Measurements from ENCODE around the gene HNRNPUL1.

Gene HNRNPUL1

GRCh38 chr19:41304706-41305483 lies 40.7 kb downstream of the HNRNPUL1 start:
- POLR2A ChIA-PET, result interaction anchor here (1.2 to 1.3 kb wide), 2 partner anchors 39 to 41 kb away, joined by 4 to 6 read pairs; partner anchors contain the start of gene HNRNPUL1
- TF ChIP-seq ARNT (IDR thresholded peaks at IDR 0.05) (no peak), TARDBP (IDR thresholded peaks at IDR 0.05) (no peak), NFRKB (IDR thresholded peaks at IDR 0.05) (no peak), HDGF (IDR thresholded peaks at IDR 0.05; ENCODE audit: borderline replicate concordance) (no peak), FOXK2 (IDR thresholded peaks at IDR 0.05) (no peak), BHLHE40 (IDR thresholded peaks at IDR 0.05; ENCODE audit: borderline replicate concordance) (no peak), SUZ12 (IDR thresholded peaks at IDR 0.05) (no peak), ZNF384 (IDR thresholded peaks at IDR 0.05) (no peak), PKNOX1 (IDR thresholded peaks at IDR 0.05) (no peak), SP1 (IDR thresholded peaks at IDR 0.05) (no peak)
- no peak for DNase-seq (ENCODE audit: extremely low spot score)
- CTCF ChIA-PET, result interaction anchor here (0.6 to 1.0 kb wide), 2 partner anchors 42 to 530 kb away, joined by 3 read pairs; no protein-coding TSS in a partner anchor

GRCh38 chr19:41305927-41306793 lies 42.0 kb downstream of the HNRNPUL1 start:
- DNase-seq (ENCODE audit: extremely low spot score), result no peak
- CTCF ChIA-PET, result no interaction called here
- TF ChIP-seq FOXK2 (IDR thresholded peaks at IDR 0.05) (no peak), BHLHE40 (IDR thresholded peaks at IDR 0.05; ENCODE audit: borderline replicate concordance) (no peak), LEF1 (IDR thresholded peaks at IDR 0.05; ENCODE audit: borderline replicate concordance) (no peak)
- POLR2A ChIA-PET, result interaction anchor here (1.2 kb wide), 1 partner anchor 40 kb away, joined by 4 read pairs; no protein-coding TSS in a partner anchor

- ChIA-PET CTCF (no interaction called here), POLR2A (interaction anchor here (0.9 kb wide), 1 partner anchor 133 kb away, joined by 3 read pairs; the partner anchor contains the start of gene DMAC2)
- TF ChIP-seq SP1 (IDR thresholded peaks at IDR 0.05) (no peak), PKNOX1 (IDR thresholded peaks at IDR 0.05) (no peak)
These were observed 43.1 kb downstream of the HNRNPUL1 start for GRCh38 chr19:41307090-41307875.

GRCh38 chr19:41307954-41308449 lies 43.8 kb downstream of the HNRNPUL1 start:
- POLR2A ChIA-PET, result interaction anchor here (0.9 to 1.6 kb wide), 4 partner anchors 43 to 132 kb away, joined by 3 to 6 read pairs (median 4); partner anchors contain the start of genes DMAC2 and HNRNPUL1
- no peak for DNase-seq (ENCODE audit: extremely low spot score)
- CTCF ChIA-PET, result interaction anchor here (0.6 to 1.4 kb wide), 4 partner anchors 15 to 255 kb away, joined by 3 read pairs; no protein-coding TSS in a partner anchor
- no peak for TF ChIP-seq ZNF384 (IDR thresholded peaks at IDR 0.05)
- TF ChIP-seq HDGF (IDR thresholded peaks at IDR 0.05; ENCODE audit: borderline replicate concordance), result no peak
- no peak for TF ChIP-seq TARDBP (IDR thresholded peaks at IDR 0.05)
- no peak for TF ChIP-seq L3MBTL2 (conservative IDR thresholded peaks at IDR 0.05)
- no peak for TF ChIP-seq FOXA1 (IDR thresholded peaks at IDR 0.05)
- no peak for TF ChIP-seq SP1 (IDR thresholded peaks at IDR 0.05)
- TF ChIP-seq PKNOX1 (IDR thresholded peaks at IDR 0.05), result no peak
- no peak for TF ChIP-seq FOXK2 (IDR thresholded peaks at IDR 0.05)
- TF ChIP-seq FOXM1 (IDR thresholded peaks at IDR 0.05; ENCODE audit: borderline replicate concordance), result no peak

More at GRCh38 chr19:41307090-41307875, 43.1 kb downstream of the HNRNPUL1 start:
- DNase-seq (ENCODE audit: extremely low spot score), result no peak

- ChIA-PET CTCF (interaction anchor here (0.6 to 1.4 kb wide), 12 partner anchors 10 to 255 kb away, joined by 3 to 5 read pairs (median 3); no protein-coding TSS in a partner anchor), POLR2A (interaction anchor here (0.9 to 1.6 kb wide), 4 partner anchors 44 to 131 kb away, joined by 3 to 6 read pairs (median 4); partner anchors contain the start of genes DMAC2 and HNRNPUL1)
- DNase-seq (ENCODE audit: extremely low spot score), result peak; percentile 82
- TF ChIP-seq NFRKB (IDR thresholded peaks at IDR 0.05), result no peak
- TF ChIP-seq CTBP1 (IDR thresholded peaks at IDR 0.05; ENCODE audit: borderline replicate concordance), result no peak
- no peak for TF ChIP-seq ARNT (IDR thresholded peaks at IDR 0.05)
- peak; percentile 53; the same call in 1 of the 2 replicates for TF ChIP-seq FOXK2 (IDR thresholded peaks at IDR 0.05)
- TF ChIP-seq L3MBTL2 (conservative IDR thresholded peaks at IDR 0.05), result no peak
- no peak for TF ChIP-seq ELF4 (IDR thresholded peaks at IDR 0.05)
These were observed 44.4 kb downstream of the HNRNPUL1 start for GRCh38 chr19:41308450-41309179.

Measured in HEK293T (cell line).